GM06990 (cell line): ENCODE results near the gene FECH.
"Not testable (repeated sequence)": the region's sequence is repeated elsewhere in the genome, so short reads cannot be mapped to it uniquely, and the experiment has no call there.

Source experiments
- DNase-seq: peaks from one replicate; pipeline ENCODE4 v3.0.0-alpha.2; 2011; ENCODE audit not compliant: insufficient read length; ENCODE audit errors: extremely low read depth
- H3K27me3 ChIP-seq: replicated peaks from 2 replicates; pipeline ENCODE4 v1.6.0; 2011; ENCODE audit warnings: low read length; ENCODE audit not compliant: control insufficient read depth, insufficient read depth
- H3K36me3 ChIP-seq: 2 replicates; pipeline ENCODE4 v1.5.1; 2011; ENCODE audit warnings: low read length; ENCODE audit not compliant: control insufficient read depth, insufficient read depth
- H3K4me3 ChIP-seq: replicated peaks from 2 replicates; pipeline ENCODE4 v1.5.1; 2011; ENCODE audit warnings: low read depth, mild to moderate bottlenecking, control low read depth, low read length
- CTCF ChIP-seq: IDR thresholded peaks from 2 replicates; pipeline ENCODE4 v1.5.1; 2011; ENCODE audit warnings: low read length, control low read depth, mild to moderate bottlenecking, inconsistent platforms; ENCODE audit not compliant: insufficient read depth, poor library complexity, severe bottlenecking

FECH gene

GRCh38 chr18:57603871-57604270 lies 17.4 kb upstream of the FECH start:
- DNase-seq = no peak
- Histone ChIP-seq H3K4me3 (no peak overlapping the region), H3K27me3 (no peaks in the 10 kb centered on the region), H3K36me3 (peaks cover 17% of the 10 kb centered on the region)
- no peak for TF ChIP-seq CTCF

- Histone ChIP-seq H3K27me3 (no peaks in the 10 kb centered on the region), H3K36me3 (peaks cover 2% of the 10 kb centered on the region), H3K4me3 (no peak overlapping the region)
- TF ChIP-seq CTCF = no peak
- no peak for DNase-seq
Measured at GRCh38 chr18:57595347-57595746, 8.8 kb upstream of the FECH start.

GRCh38 chr18:57592716-57593115 lies 6.2 kb upstream of the FECH start:
- H3K27me3 ChIP-seq, H3K36me3 ChIP-seq, H3K4me3 ChIP-seq, DNase-seq: not testable (repeated sequence)

- DNase-seq = no peak
- no peak for TF ChIP-seq CTCF
- no peaks in the 10 kb centered on the region for H3K36me3 ChIP-seq
- no peaks in the 10 kb centered on the region for H3K27me3 ChIP-seq
- no peak overlapping the region for H3K4me3 ChIP-seq
Measured at GRCh38 chr18:57589161-57589560, 2.7 kb upstream of the FECH start.

GRCh38 chr18:57587098-57587661 lies 678 bp upstream of the FECH start:
- no peak for DNase-seq
- no peaks in the 10 kb centered on the region; the same call in 1 of the 2 replicates for H3K36me3 ChIP-seq
- H3K27me3 ChIP-seq = no peaks in the 10 kb centered on the region
- TF ChIP-seq CTCF = no peak
- H3K4me3 ChIP-seq = peak overlapping the region; percentile 79

- DNase-seq = no peak
- H3K4me3 ChIP-seq = peak overlapping the region; percentile 79
- no peaks in the 10 kb centered on the region for H3K27me3 ChIP-seq
- H3K36me3 ChIP-seq = no peaks in the 10 kb centered on the region; the same call in 1 of the 2 replicates
- TF ChIP-seq CTCF = no peak
Measured at GRCh38 chr18:57585855-57586250, 649 bp downstream of the FECH start.
